GM21737 (cell line): Measurements from ENCODE around the gene RPS27A.
"Not testable (repeated sequence)": the region's sequence is repeated elsewhere in the genome, so short reads cannot be mapped to it uniquely, and the experiment has no call there.

Source experiments
- ATAC-seq: cut with Tn5 transposase; IDR thresholded peaks from one replicate; pipeline ENCODE4 v1.9.1; 2021; ENCODE audit warnings: mild to moderate bottlenecking, moderate library complexity; ENCODE audit not compliant: unreplicated experiment

RPS27A gene

GRCh38 chr2:55236992-55237543 is 4.6 kb downstream of the RPS27A start:
- no peak for ATAC-seq

GRCh38 chr2:55239656-55240222 is 7.3 kb downstream of the RPS27A start:
- ATAC-seq = no peak

- not testable (repeated sequence) for ATAC-seq
These were observed 9.1 kb downstream of the RPS27A start for GRCh38 chr2:55241582-55241981.

GRCh38 chr2:55242617-55243016 is 10.1 kb downstream of the RPS27A start:
- ATAC-seq = no peak

- no peak for ATAC-seq
These were observed 12.9 kb downstream of the RPS27A start for GRCh38 chr2:55245411-55245810.

GRCh38 chr2:55247025-55247424 is 14.5 kb downstream of the RPS27A start:
- no peak for ATAC-seq

GRCh38 chr2:55252832-55253231 is 20.3 kb downstream of the RPS27A start:
- ATAC-seq = no peak

- not testable (repeated sequence) for ATAC-seq
These were observed 27.1 kb downstream of the RPS27A start for GRCh38 chr2:55259586-55259985.

GRCh38 chr2:55268288-55268906 is 35.9 kb downstream of the RPS27A start:
- ATAC-seq = no peak

- peak; percentile 96 for ATAC-seq
These were observed 36.6 kb downstream of the RPS27A start, which contains the start of gene MTIF2 for GRCh38 chr2:55268907-55269644. MTIF2 (minus strand) TSS chr2:55269231; CDS start chr2:55263858, 5,373 bp downstream.

- ATAC-seq = no peak
These were observed 37.1 kb downstream of the RPS27A start for GRCh38 chr2:55269645-55269990.

- ATAC-seq = not testable (repeated sequence)
These were observed 41.9 kb downstream of the RPS27A start for GRCh38 chr2:55274346-55274745.

- ATAC-seq = no peak
These were observed 44.8 kb downstream of the RPS27A start for GRCh38 chr2:55277310-55277709.

GRCh38 chr2:55279214-55279835 is 46.8 kb downstream of the RPS27A start:
- ATAC-seq = not testable (repeated sequence)

- not testable (repeated sequence) for ATAC-seq
These were observed 47.5 kb downstream of the RPS27A start for GRCh38 chr2:55279859-55280424.

GRCh38 chr2:55280851-55281546 is 48.5 kb downstream of the RPS27A start:
- not testable (repeated sequence) for ATAC-seq

- ATAC-seq = peak; percentile 98
These were observed 49.8 kb downstream of the RPS27A start for GRCh38 chr2:55282110-55282917.

- ATAC-seq = no peak
These were observed 50.6 kb downstream of the RPS27A start for GRCh38 chr2:55283083-55283482.
